Spleen (tissue), 11 donors: ENCODE data around the gene MACROD2. TPM values are rescaled to one million over a fixed set of nuclear protein-coding genes. Genes with fewer than 3 reads are reported as not detected.

Experiments
- DNase-seq: peaks from one replicate; pipeline ENCODE4 v3.0.0-alpha.2; 2020
- H3K27ac ChIP-seq, 8 donors: fragments of 200-600 bp; sonication (generic) in 7 of 8; 1 replicate in 4 of 8; 2 replicates in 4 of 8; pipeline versions ENCODE4 v1.5.0 to v1.8.0; 2016 to 2021; ENCODE audit warnings: inconsistent platforms in 4 of 8, mild to moderate bottlenecking in 4 of 8, moderate library complexity in 1 of 8
- H3K27me3 ChIP-seq, 7 donors: fragments of 200-600 bp; sonication (generic) in 6 of 7; replicated peaks in 1 of 7; 1 replicate in 4 of 7; 2 replicates in 3 of 7; pipeline versions ENCODE4 v1.5.0 to v1.8.0; 2016 to 2021; ENCODE audit warnings: inconsistent platforms in 3 of 7, mild to moderate bottlenecking in 1 of 7
- H3K36me3 ChIP-seq, 6 donors: fragments of 200-600 bp; sonication (generic) in 5 of 6; 1 replicate in 4 of 6; 2 replicates in 2 of 6; pipeline versions ENCODE4 v1.5.0 to v1.8.0; 2016 to 2021; ENCODE audit warnings: inconsistent platforms in 2 of 6
- H3K4me1 ChIP-seq, 6 donors: fragments of 200-600 bp; sonication (generic) in 5 of 6; 1 replicate in 3 of 6; 2 replicates in 3 of 6; pipeline versions ENCODE4 v1.5.0 to v1.8.0; 2016 to 2021; ENCODE audit warnings: inconsistent platforms in 3 of 6
- H3K4me3 ChIP-seq, 8 donors: fragments of 200-600 bp; sonication (generic) in 7 of 8; 1 replicate in 4 of 8; 2 replicates in 4 of 8; pipeline versions ENCODE4 v1.5.0 to v1.8.0; 2016 to 2021; ENCODE audit warnings: inconsistent platforms in 4 of 8, mild to moderate bottlenecking in 4 of 8, moderate library complexity in 2 of 8
- H3K9me3 ChIP-seq, 8 donors: fragments of 200-600 bp; sonication (generic) in 7 of 8; 1 replicate in 4 of 8; 2 replicates in 4 of 8; pipeline versions ENCODE4 v1.5.0 to v1.8.0; 2016 to 2021; ENCODE audit warnings: inconsistent platforms in 4 of 8
- CTCF ChIP-seq, 11 experiments: fragments of 200-600 bp in 7 of 11; fragments of 450-650 bp in 4 of 11; sonication (generic) in 4 of 11; IDR thresholded peaks in 8 of 11; conservative IDR thresholded peaks in 3 of 11; 1 replicate in 7 of 11; 2 replicates in 4 of 11; pipeline versions ENCODE4 v1.4.0 to v1.8.0; 2016 to 2021; ENCODE audit warnings: antibody characterized with exemption in 11 of 11, inconsistent platforms in 4 of 11, mild to moderate bottlenecking in 1 of 11
- POLR2A ChIP-seq, 3 donors: fragments of 450-650 bp; IDR thresholded peaks; one replicate each; pipeline ENCODE4 v1.5.1; 2017; ENCODE audit warnings: antibody characterized with exemption in 3 of 3, mild to moderate bottlenecking in 1 of 3
- POLR2AphosphoS5 ChIP-seq, 3 donors: sonication (generic); formaldehyde crosslinking; IDR thresholded peaks; one replicate each; pipeline ENCODE4 v1.5.1; 2017; ENCODE audit warnings: antibody characterized with exemption in 3 of 3
- WGBS, 5 donors: extraction: QIAGEN DNeasy Blood & Tissue Kit in 3 of 5; methylation state at CpG; one replicate each; pipeline versions ENCODE4 v1.1.5 to v1.1.7; 2013 to 2018; 5-methylcytosine and 5-hydroxymethylcytosine counted together
- intact Hi-C: fragments of 100-400 bp; cut with DNase I; formaldehyde crosslinking; loops from one replicate; pipeline ENCODE4 v1.15.0; 2023; ENCODE audit warnings: low total_unique reads
- polyA plus RNA-seq, 3 donors: library from polyadenylated mRNA; stranded (reverse); fragments of 200-250 nt; gene quantifications; one replicate each; pipeline ENCODE4 v1.2.1, GENCODE V29; 2013
- total RNA-seq, 7 donors: library from RNA; depleted of rRNA in 3 of 7; stranded (reverse); fragments of >200 nt in 3 of 7; fragmentation: NEBNext Ultra II Directional in 4 of 7; extraction: Animal tissue kit (Norgen Biotek cat#: 25700) in 4 of 7; gene quantifications; one replicate each; pipeline versions ENCODE4 v1.1.0 to v1.2.1, GENCODE V29; 2016 to 2021
- donor health status: healthy with polysubstance abuse.
- donor health status: DM: no; HTN: no; CAD: no; lungs with moderate emphysema.
- donor health status: DM: no; HTN: no; CAD: no.
- donor health status: Bipolar disorder and iron deficiency.
- donor health status: healthy.
- donor health status: DM: no; HTN: no; CAD: no.
- donor health status: DM: yes; HTN: yes; CAD: no.

The MACROD2 gene
- total and polyA plus RNA-seq, 10 donors: 1.5 to 4.7 (median 3.4) TPM

GRCh38 chr20:14741616-14742015 lies 746.3 kb downstream of the MACROD2 start:
- H3K27me3 ChIP-seq: no peaks in the 10 kb centered on the region
- H3K4me3 ChIP-seq: no peak overlapping the region
- TF ChIP-seq POLR2AphosphoS5 (IDR thresholded peaks at IDR 0.05): no peak
- no peak for TF ChIP-seq POLR2A (IDR thresholded peaks at IDR 0.05)
- TF ChIP-seq CTCF (IDR thresholded peaks at IDR 0.05 in 8 of 11, conservative IDR thresholded peaks at IDR 0.05 in 3 of 11): no peak
- peaks cover 0 to 7% (median 0%) of the 10 kb centered on the region in 8 donors for H3K9me3 ChIP-seq
- no peak for DNase-seq
- H3K36me3 ChIP-seq: no peaks in the 10 kb centered on the region
- no peaks in the 10 kb centered on the region for H3K4me1 ChIP-seq
- no peak overlapping the region for H3K27ac ChIP-seq
- intact Hi-C loops: no loop called here

GRCh38 chr20:14744723-14745122 lies 749.4 kb downstream of the MACROD2 start:
- no peaks in the 10 kb centered on the region for H3K36me3 ChIP-seq
- H3K27ac ChIP-seq: no peak overlapping the region
- intact Hi-C loops: no loop called here
- no peaks in the 10 kb centered on the region for H3K27me3 ChIP-seq
- H3K4me3 ChIP-seq: no peak overlapping the region
- no peak for TF ChIP-seq POLR2AphosphoS5 (IDR thresholded peaks at IDR 0.05)
- TF ChIP-seq CTCF (IDR thresholded peaks at IDR 0.05 in 8 of 11, conservative IDR thresholded peaks at IDR 0.05 in 3 of 11): no peak
- no peak for TF ChIP-seq POLR2A (IDR thresholded peaks at IDR 0.05)
- DNase-seq: no peak
- WGBS, 5 donors: 49 to 62% (median 53%) methylated on average over 3 of the region's 3 CpGs
- H3K4me1 ChIP-seq: no peaks in the 10 kb centered on the region
- peaks cover 0 to 7% (median 0%) of the 10 kb centered on the region in 8 donors for H3K9me3 ChIP-seq

- no peak for TF ChIP-seq CTCF (IDR thresholded peaks at IDR 0.05 in 8 of 11, conservative IDR thresholded peaks at IDR 0.05 in 3 of 11)
- no peak for TF ChIP-seq POLR2A (IDR thresholded peaks at IDR 0.05)
- no peak for TF ChIP-seq POLR2AphosphoS5 (IDR thresholded peaks at IDR 0.05)
- H3K4me1 ChIP-seq: no peaks in the 10 kb centered on the region
- 79 to 82% (median 80%) methylated on average over 2 of the region's 2 CpGs for WGBS, 5 donors
- peaks cover 0 to 7% (median 0%) of the 10 kb centered on the region in 8 donors for H3K9me3 ChIP-seq
- no peak overlapping the region for H3K4me3 ChIP-seq
- H3K27me3 ChIP-seq: no peaks in the 10 kb centered on the region
- intact Hi-C loops: no loop called here
- H3K36me3 ChIP-seq: no peaks in the 10 kb centered on the region
- H3K27ac ChIP-seq: no peak overlapping the region
- DNase-seq: no peak
Observed at GRCh38 chr20:14745830-14746229, 750.5 kb downstream of the MACROD2 start.

GRCh38 chr20:14751191-14751590 lies 755.9 kb downstream of the MACROD2 start:
- WGBS, 5 donors: 86 to 97% (median 92%) methylated on average over 1 of the region's 1 CpG
- intact Hi-C loops: no loop called here
- TF ChIP-seq POLR2A (IDR thresholded peaks at IDR 0.05): no peak
- TF ChIP-seq POLR2AphosphoS5 (IDR thresholded peaks at IDR 0.05): no peak
- TF ChIP-seq CTCF (IDR thresholded peaks at IDR 0.05 in 8 of 11, conservative IDR thresholded peaks at IDR 0.05 in 3 of 11): no peak

More at GRCh38 chr20:14751191-14751590, 755.9 kb downstream of the MACROD2 start:
- Histone ChIP-seq H3K4me1 (no peaks in the 10 kb centered on the region), H3K9me3 (no peaks in the 10 kb centered on the region), H3K27me3 (no peaks in the 10 kb centered on the region), H3K4me3 (no peak overlapping the region), H3K36me3 (no peaks in the 10 kb centered on the region), H3K27ac (no peak overlapping the region)
- DNase-seq: no peak
